IMR-90 (cell line): Measurements from ENCODE around the gene MZT2A.

Experiments used
- BHLHE40 ChIP-seq: fragments of 150-350 bp; IDR thresholded peaks from 2 replicates; pipeline ENCODE4 v1.6.1; 2016; ENCODE audit warnings: mild to moderate bottlenecking, low read depth, low read length
- CHD1 ChIP-seq: IDR thresholded peaks from 2 replicates; pipeline ENCODE4 v1.6.1; 2012; ENCODE audit warnings: low read depth, low read length, improper control_type of control experiment
- CTCF ChIP-seq: conservative IDR thresholded peaks from 2 replicates; pipeline ENCODE4 v1.5.1; 2012; ENCODE audit warnings: mild to moderate bottlenecking, low read depth, low read length, improper control_type of control experiment
- FOS ChIP-seq: fragments of 150-350 bp; IDR thresholded peaks from 2 replicates; pipeline ENCODE4 v1.6.1; 2016; ENCODE audit warnings: low read depth, low read length
- MAFK ChIP-seq: IDR thresholded peaks from 2 replicates; pipeline ENCODE4 v1.6.1; 2012; ENCODE audit warnings: low read depth, low read length, improper control_type of control experiment
- POLR2A ChIP-seq: IDR thresholded peaks from 2 replicates; pipeline ENCODE4 v1.6.1; 2012; ENCODE audit warnings: mild to moderate bottlenecking, low read depth, low read length
- SMC3 ChIP-seq: fragments of 150-350 bp; IDR thresholded peaks from 2 replicates; pipeline ENCODE4 v1.6.1; 2016; ENCODE audit warnings: low read depth, mild to moderate bottlenecking, antibody characterized with exemption, low read length, moderate library complexity

GRCh38 chr2:131517106-131517831 is 25.1 kb upstream of the MZT2A start:
- TF ChIP-seq SMC3, result no peak
- no peak for TF ChIP-seq CTCF
- TF ChIP-seq BHLHE40, result no peak
- TF ChIP-seq FOS, result no peak
- TF ChIP-seq MAFK, result no peak
- no peak for TF ChIP-seq POLR2A
- no peak for TF ChIP-seq CHD1
